Epithelial cell of esophagus (primary cell): Measurements from ENCODE around the gene FCN1.

Experiments
- DNase-seq: peaks from one replicate; pipeline ENCODE4 v3.0.0; 2010; ENCODE audit warnings: low read depth
- H3K4me3 ChIP-seq: 2 replicates; pipeline ENCODE4 v1.5.1; 2011; ENCODE audit warnings: mild to moderate bottlenecking, low read length, control low read depth
- CTCF ChIP-seq: IDR thresholded peaks from 2 replicates; pipeline ENCODE4 v1.5.1; 2011; ENCODE audit warnings: low read depth, mild to moderate bottlenecking, low read length, control low read depth, inconsistent platforms; ENCODE audit not compliant: insufficient read depth; ENCODE audit errors: missing control alignments

The FCN1 gene

GRCh38 chr9:134945509-134946275, 28.0 kb upstream of the FCN1 start:
- H3K4me3 ChIP-seq = no peak overlapping the region
- TF ChIP-seq CTCF = no peak
- no peak for DNase-seq

- TF ChIP-seq CTCF = no peak
- no peak for DNase-seq
Measured at GRCh38 chr9:134944916-134945315, 27.2 kb upstream of the FCN1 start.

GRCh38 chr9:134944351-134944802, 26.7 kb upstream of the FCN1 start:
- no peak for TF ChIP-seq CTCF
- no peak for DNase-seq
- H3K4me3 ChIP-seq = no peak overlapping the region

More at GRCh38 chr9:134944916-134945315, 27.2 kb upstream of the FCN1 start:
- H3K4me3 ChIP-seq = no peak overlapping the region

GRCh38 chr9:134943836-134944235, 26.1 kb upstream of the FCN1 start:
- no peak for TF ChIP-seq CTCF
- H3K4me3 ChIP-seq = no peak overlapping the region
- no peak for DNase-seq

- TF ChIP-seq CTCF = no peak
- no peak for DNase-seq
- no peak overlapping the region for H3K4me3 ChIP-seq
Measured at GRCh38 chr9:134943411-134943810, 25.7 kb upstream of the FCN1 start.

GRCh38 chr9:134942788-134943184, 25.1 kb upstream of the FCN1 start:
- no peak for TF ChIP-seq CTCF
- no peak overlapping the region for H3K4me3 ChIP-seq
- DNase-seq = no peak

GRCh38 chr9:134942011-134942787, 24.5 kb upstream of the FCN1 start:
- no peak for DNase-seq
- no peak for TF ChIP-seq CTCF
- no peak overlapping the region for H3K4me3 ChIP-seq
